HG03175 (cell line): ENCODE measurements around the gene ATRNL1.
A peak's percentile ranks its signal among the peaks of the same experiment; 100 is the strongest.

Experiments
- ATAC-seq: cut with Tn5 transposase; IDR thresholded peaks from one replicate; pipeline ENCODE4 v1.9.1; 2021; ENCODE audit warnings: mild to moderate bottlenecking, moderate library complexity; ENCODE audit not compliant: unreplicated experiment

Gene ATRNL1

GRCh38 chr10:115830265-115830970 is 737.3 kb downstream of the ATRNL1 start:
- no peak for ATAC-seq

- ATAC-seq = no peak
Measured at GRCh38 chr10:115831016-115831415, 737.9 kb downstream of the ATRNL1 start.

GRCh38 chr10:115833119-115833518 is 740.0 kb downstream of the ATRNL1 start:
- ATAC-seq = no peak

DNA sequence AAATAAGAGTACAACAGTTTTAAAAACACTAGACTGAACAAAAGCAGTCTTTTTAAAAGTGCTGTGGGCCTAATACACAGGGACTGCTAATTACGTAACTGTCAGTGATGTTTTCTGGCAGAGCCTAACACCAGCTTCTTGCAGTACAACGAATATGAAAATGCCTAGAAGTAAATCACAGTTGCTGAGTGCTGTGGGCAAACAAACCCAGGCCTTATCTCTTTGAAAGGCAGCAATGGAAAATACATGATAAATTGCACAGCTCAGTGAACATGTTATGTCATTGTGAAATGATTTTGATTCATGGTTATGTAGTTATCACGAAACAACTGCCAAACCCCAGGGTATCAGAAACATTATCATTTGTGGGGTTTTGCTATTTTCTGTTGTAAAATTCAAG is 751.4 kb downstream of the ATRNL1 start:
- no peak for ATAC-seq

GRCh38 chr10:115845921-115846320 is 752.8 kb downstream of the ATRNL1 start:
- ATAC-seq = no peak

- ATAC-seq = no peak
Measured at GRCh38 chr10:115846528-115846927, 753.4 kb downstream of the ATRNL1 start.

GRCh38 chr10:115849197-115849596 is 756.0 kb downstream of the ATRNL1 start:
- ATAC-seq = no peak

- ATAC-seq = no peak
Measured at GRCh38 chr10:115850666-115851065, 757.5 kb downstream of the ATRNL1 start.

DNA sequence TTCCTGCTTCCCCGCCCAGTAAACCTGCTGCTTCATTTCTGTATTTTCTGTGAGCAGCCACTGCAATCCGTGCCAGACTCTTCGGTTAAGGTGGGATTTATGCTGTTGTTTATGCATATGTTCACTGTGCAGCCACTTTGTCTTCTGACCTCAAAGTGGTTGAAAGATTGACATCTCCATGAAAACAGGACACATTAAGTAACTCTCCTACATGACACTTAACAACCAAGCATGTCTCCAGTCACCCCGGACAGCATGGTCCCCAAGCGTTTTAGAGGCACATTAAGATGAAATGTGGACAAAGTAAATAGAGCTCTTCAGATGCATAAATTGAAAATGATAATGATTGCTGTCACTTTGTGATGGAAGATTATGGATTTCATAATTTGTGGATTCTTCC is 758.5 kb downstream of the ATRNL1 start:
- ATAC-seq = no peak

DNA sequence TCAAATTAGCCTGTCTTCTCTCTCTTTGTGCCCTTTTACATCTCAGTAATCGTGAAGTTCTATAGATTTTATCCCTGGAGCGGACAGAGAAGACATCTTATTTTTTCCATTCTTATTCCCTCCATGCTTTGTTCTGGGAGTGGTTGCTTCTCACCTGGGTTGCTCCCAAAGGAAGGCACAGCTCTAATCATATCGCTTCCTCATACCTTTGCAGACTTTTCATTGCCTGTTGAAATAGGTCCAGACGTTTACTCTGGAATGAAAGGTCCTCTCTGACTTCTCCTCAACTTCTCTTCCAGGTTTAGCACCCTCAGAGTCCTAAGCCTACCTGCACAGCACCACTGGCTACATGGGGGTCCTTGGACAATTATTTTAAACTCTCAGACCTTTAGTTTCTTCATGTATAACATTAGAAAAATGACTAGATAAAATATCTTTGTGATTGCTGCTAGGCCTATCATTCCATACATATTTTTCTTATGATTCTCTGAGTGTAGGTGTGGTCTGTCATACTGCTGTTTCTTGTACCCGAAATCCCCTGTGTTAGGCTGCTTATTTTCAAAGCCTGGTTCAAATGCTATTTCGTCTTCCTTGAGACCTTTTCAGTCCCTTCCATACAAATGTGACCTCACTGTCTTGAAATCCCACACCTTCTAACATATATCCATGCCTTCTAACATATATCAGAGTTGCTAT is 761.7 kb downstream of the ATRNL1 start:
- ATAC-seq = no peak

DNA sequence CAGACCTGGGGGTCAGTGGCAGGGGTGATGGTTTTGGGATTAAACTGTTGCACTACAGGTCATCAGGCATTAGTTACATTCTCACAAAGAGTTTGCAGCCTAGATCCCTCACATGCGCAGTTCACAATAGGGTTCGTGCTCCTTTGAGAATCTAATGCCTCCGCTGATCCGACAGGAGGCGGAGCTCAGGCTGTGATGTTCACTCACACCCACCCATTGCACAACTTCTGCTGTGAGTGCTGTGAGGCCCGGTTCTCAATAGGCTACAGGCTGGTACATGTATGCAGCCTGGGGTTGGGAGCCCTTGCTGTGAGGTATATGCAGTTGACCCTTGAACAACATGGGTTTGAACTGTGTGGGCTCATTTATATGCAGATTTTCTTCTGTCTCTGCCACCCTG is 763.4 kb downstream of the ATRNL1 start:
- ATAC-seq = no peak

DNA sequence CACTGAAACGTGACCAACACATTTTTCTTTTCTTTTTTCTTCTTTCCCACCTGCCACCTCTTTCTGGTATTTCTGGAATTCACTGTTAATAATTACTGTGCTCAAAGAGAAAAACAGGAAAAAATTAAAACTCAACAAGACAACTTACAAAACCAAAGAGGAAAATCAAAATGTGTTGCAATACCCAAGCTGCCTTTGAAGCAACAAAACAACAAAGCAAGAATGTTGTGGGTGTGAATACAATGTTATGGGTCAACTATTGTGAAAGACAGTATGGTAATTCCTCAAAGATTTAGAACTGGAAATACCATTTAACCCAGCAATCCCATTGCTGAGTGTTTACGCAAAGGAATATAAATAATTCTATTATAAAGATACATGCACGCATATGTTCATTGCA is 764.7 kb downstream of the ATRNL1 start:
- ATAC-seq = no peak

GRCh38 chr10:115860182-115861107 is 767.3 kb downstream of the ATRNL1 start:
- ATAC-seq = no peak

DNA sequence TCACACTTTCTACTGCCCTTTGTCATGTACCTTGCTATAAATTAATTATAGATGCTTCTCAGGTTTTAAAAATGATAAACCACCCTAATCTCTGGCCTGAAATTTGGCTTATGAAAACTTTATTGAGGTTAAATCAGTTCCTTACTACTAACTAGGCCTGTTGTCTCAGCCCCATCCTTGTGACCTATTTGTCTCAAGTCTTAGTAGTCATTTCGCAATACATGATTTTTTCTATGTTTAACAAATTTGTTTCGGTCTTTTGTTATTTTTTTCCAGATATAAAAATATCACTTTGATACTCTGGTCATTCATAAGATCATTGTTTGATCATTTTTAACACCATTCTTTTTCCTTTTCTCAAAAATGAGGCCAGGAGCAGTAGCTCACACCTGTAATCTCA is 768.3 kb downstream of the ATRNL1 start:
- no peak for ATAC-seq

DNA sequence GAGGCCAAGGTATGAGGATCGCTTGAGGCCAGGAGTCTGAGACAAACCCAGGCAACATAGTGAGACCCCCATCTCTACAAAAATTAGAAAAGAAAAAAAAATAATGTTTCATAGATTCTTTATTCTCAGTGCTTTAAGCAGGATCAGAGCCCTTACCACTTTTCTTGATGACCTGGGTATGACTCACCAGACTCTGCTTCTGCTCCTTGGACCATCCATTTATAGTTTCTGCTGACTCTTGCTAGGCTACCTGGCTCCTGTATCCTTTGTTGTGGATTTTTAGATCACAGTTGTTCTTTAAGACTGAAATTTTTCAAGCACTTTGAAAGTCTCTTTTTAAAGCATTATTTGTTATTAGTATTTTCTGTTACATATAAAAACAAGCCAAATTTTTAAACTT is 768.7 kb downstream of the ATRNL1 start:
- no peak for ATAC-seq

DNA sequence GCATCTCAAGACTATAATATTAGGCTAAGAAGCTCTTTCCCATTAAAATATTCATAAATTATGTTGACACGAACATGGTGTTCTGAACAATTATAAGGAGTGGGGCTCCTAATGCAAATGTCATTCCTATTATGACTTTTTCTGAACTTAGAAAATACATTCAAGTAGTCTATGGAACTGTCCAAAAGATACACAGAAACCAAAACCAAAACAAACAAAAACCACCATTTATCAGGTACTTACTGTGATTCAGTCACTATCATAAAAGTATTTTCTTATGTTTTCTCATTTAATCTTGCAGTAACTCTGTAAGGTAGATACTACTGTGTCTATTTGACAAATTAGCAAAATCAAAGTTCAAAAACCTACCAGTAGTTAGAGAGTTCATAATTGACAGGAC is 773.0 kb downstream of the ATRNL1 start:
- ATAC-seq = no peak

DNA sequence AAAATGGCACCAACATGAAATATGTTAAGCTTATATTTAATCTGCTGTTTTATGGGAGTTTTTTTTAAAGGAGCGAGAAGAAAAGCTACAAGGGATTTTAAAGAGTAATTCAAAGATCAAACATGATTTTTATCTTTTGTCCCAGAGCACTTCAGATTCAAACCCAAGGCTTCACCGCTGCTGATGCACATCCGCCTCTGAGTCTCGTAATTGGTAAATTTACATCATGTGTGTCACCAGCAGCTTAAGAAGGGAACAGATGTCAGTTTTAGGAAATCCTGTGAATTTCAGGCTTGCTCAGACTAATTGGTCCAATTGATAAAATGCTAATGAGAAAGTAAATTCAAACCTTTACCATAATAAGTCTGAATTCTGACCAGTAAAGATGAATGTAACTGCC is 773.5 kb downstream of the ATRNL1 start:
- no peak for ATAC-seq

DNA sequence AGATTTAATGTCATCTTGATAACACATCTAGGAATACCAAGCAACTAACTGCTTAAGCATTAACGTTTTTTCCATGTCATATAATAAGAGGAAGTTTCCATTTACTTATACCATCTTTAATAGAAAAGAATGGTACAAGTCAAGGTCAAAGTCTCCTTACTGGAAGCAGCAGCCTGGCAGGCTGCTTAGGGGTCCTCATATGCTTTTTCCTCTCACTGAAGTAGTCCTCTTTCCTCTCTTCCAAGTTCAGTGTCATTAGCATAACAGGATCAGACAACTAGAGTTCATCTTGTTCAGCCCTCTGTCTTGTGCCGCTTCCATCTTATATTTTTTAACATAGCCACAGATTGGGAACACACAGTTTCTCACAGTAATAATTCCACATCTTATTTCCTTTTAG is 774.1 kb downstream of the ATRNL1 start:
- no peak for ATAC-seq

DNA sequence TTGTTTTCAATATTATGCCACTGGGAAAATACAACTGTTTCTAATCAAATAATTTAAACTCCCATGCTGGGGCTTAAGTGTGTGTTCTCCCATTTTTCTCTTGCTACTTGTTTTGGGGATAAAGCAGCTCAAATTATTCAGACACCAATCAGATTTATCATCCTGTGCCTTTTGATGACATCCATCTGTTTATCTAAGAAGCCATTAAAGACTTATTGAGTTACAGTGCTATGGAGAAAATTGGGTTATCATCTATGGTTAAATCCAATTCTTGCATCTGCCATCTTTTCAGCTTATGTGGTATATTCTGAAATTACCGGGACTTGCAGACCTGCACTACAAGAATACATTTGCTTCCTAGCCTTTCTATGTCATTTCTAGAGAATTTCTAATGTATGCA is 778.7 kb downstream of the ATRNL1 start:
- no peak for ATAC-seq

GRCh38 chr10:115875172-115875571 is 782.0 kb downstream of the ATRNL1 start:
- ATAC-seq = no peak

GRCh38 chr10:115879372-115880089 is 786.4 kb downstream of the ATRNL1 start:
- ATAC-seq = peak; percentile 62
